SU-DHL-6 (cell line): ENCODE data around the gene WNT3A.

Experiments used
- H2AFZ ChIP-seq: fragments of 200-600 bp; sonication (generic); 2 replicates; pipeline ENCODE4 v1.6.1; 2014; ENCODE audit warnings: low read depth, mild to moderate bottlenecking, moderate library complexity, mixed read lengths, antibody characterized with exemption, low read length; ENCODE audit not compliant: severe bottlenecking
- H3F3A ChIP-seq: fragments of 200-600 bp; shearing (Covaris generic); 2 replicates; pipeline ENCODE4 v1.6.0; 2016; ENCODE audit warnings: antibody characterized with exemption, mild to moderate bottlenecking; ENCODE audit not compliant: insufficient read depth
- H3K27ac ChIP-seq: fragments of 200-600 bp; sonication (generic); 2 replicates; pipeline ENCODE4 v1.5.1; 2016; ENCODE audit warnings: low read depth, mild to moderate bottlenecking, low read length, moderate library complexity, mixed read lengths
- H3K27me3 ChIP-seq: fragments of 200-600 bp; sonication (generic), shearing (Covaris generic); 2 replicates; pipeline ENCODE4 v1.6.0; 2014; ENCODE audit warnings: mild to moderate bottlenecking, low read length
- H3K36me3 ChIP-seq: fragments of 200-600 bp; sonication (generic); 2 replicates; pipeline ENCODE4 v1.6.1; 2014; ENCODE audit warnings: mild to moderate bottlenecking, low read length, mixed read lengths
- H3K4me2 ChIP-seq: fragments of 300-600, 200-600 bp; shearing (Covaris generic), sonication (generic); 2 replicates; pipeline ENCODE4 v1.6.0; 2014; ENCODE audit warnings: low read length, low read depth, mild to moderate bottlenecking; ENCODE audit not compliant: poor library complexity, severe bottlenecking
- H3K4me3 ChIP-seq: fragments of 200-600 bp; sonication (generic); 2 replicates; pipeline ENCODE4 v1.5.1; 2014; ENCODE audit warnings: antibody characterized with exemption, low read length, mild to moderate bottlenecking, mixed read lengths; ENCODE audit not compliant: insufficient read depth, poor library complexity, severe bottlenecking
- H3K79me2 ChIP-seq: fragments of 200-600 bp; sonication (generic); 2 replicates; pipeline ENCODE4 v1.6.1; 2014; ENCODE audit warnings: mild to moderate bottlenecking, low read length, moderate library complexity; ENCODE audit not compliant: insufficient read depth
- H3K9ac ChIP-seq: fragments of 200-600 bp; sonication (generic); 2 replicates; pipeline ENCODE4 v1.7.0; 2014; ENCODE audit warnings: mild to moderate bottlenecking, low read length
- H3K9me2 ChIP-seq: fragments of 200-600 bp; sonication (generic); replicated peaks from 2 replicates; pipeline ENCODE4 v1.6.1; 2014; ENCODE audit warnings: low read length; ENCODE audit not compliant: insufficient read depth
- H3K9me3 ChIP-seq: fragments of 200-600 bp; sonication (generic); 2 replicates; pipeline ENCODE4 v1.6.1; 2014; ENCODE audit warnings: low read length, mixed read lengths; ENCODE audit not compliant: insufficient read depth
- H4K20me1 ChIP-seq: fragments of 200-600 bp; sonication (generic); 2 replicates; pipeline ENCODE4 v1.6.1; 2014; ENCODE audit warnings: low read depth, mild to moderate bottlenecking, antibody characterized with exemption, low read length, moderate library complexity, mixed read lengths
- CTCF ChIP-seq: fragments of 200-600 bp; sonication (generic); IDR thresholded peaks from one replicate; pipeline ENCODE4 v1.5.1; 2017; ENCODE audit warnings: antibody characterized with exemption, mild to moderate bottlenecking, low read length, moderate library complexity; ENCODE audit not compliant: insufficient read depth, poor library complexity, severe bottlenecking
- EZH2phosphoT487 ChIP-seq: fragments of 200-600 bp; sonication (generic), shearing (Covaris generic); conservative IDR thresholded peaks from 2 replicates; pipeline ENCODE4 v1.6.1; 2018; ENCODE audit warnings: mild to moderate bottlenecking, antibody characterized with exemption, low read length, moderate library complexity, mixed read lengths

WNT3A gene

GRCh38 chr1:228006786-228007048 lies at the start of gene WNT3A:
WNT3A (plus strand) TSS chr1:228006998; CDS start chr1:228007129, 131 bp downstream.
- Histone ChIP-seq H3K27ac (no peak within 1 kb of the TSS), H3K36me3 (no peaks in the 10 kb centered on the region), H4K20me1 (no peaks in the 10 kb centered on the region), H3K9me2 (no peaks in the 10 kb centered on the region), H3K27me3 (no peaks in the 10 kb centered on the region), H3F3A (no peaks in the 10 kb centered on the region), H2AFZ (no peak within 1 kb of the TSS), H3K9me3 (no peaks in the 10 kb centered on the region), H3K4me3 (no peak within 1 kb of the TSS), H3K79me2 (no peaks in the 10 kb centered on the region), H3K9ac (no peak within 1 kb of the TSS), H3K4me2 (no peak within 1 kb of the TSS)
- TF ChIP-seq EZH2phosphoT487 (no peak), CTCF (no peak)

GRCh38 chr1:227958617-227959324 lies 48.0 kb upstream of the WNT3A start:
- Histone ChIP-seq H3F3A (no peaks in the 10 kb centered on the region), H3K9ac (no peak overlapping the region), H3K9me3 (no peaks in the 10 kb centered on the region), H3K27me3 (no peaks in the 10 kb centered on the region), H3K4me2 (no peak overlapping the region), H3K79me2 (no peaks in the 10 kb centered on the region), H3K36me3 (no peaks in the 10 kb centered on the region), H3K27ac (no peak overlapping the region), H3K9me2 (no peaks in the 10 kb centered on the region), H2AFZ (no peak overlapping the region), H4K20me1 (no peaks in the 10 kb centered on the region), H3K4me3 (no peak overlapping the region)
- TF ChIP-seq EZH2phosphoT487 (no peak), CTCF (no peak)

GRCh38 chr1:227959325-227959860 lies 47.4 kb upstream of the WNT3A start:
- Histone ChIP-seq H3F3A (no peaks in the 10 kb centered on the region), H3K4me2 (no peak overlapping the region), H3K9me2 (no peaks in the 10 kb centered on the region), H3K9me3 (no peaks in the 10 kb centered on the region), H3K27me3 (no peaks in the 10 kb centered on the region), H3K4me3 (no peak overlapping the region), H4K20me1 (no peaks in the 10 kb centered on the region), H3K79me2 (no peaks in the 10 kb centered on the region), H2AFZ (no peak overlapping the region), H3K9ac (no peak overlapping the region), H3K36me3 (no peaks in the 10 kb centered on the region), H3K27ac (no peak overlapping the region)
- TF ChIP-seq CTCF: no peak
